Right cardiac atrium (tissue), 5 donors: Measurements from ENCODE around the gene TMEM9B. TPM values are rescaled to one million over a fixed set of nuclear protein-coding genes. Genes with fewer than 3 reads are reported as not detected.
"Not testable (repeated sequence)": the region's sequence is repeated elsewhere in the genome, so short reads cannot be mapped to it uniquely, and the experiment has no call there.

Experiments
- ATAC-seq, 2 donors: fragments of 200-7000 bp; cut with Tn5 transposase; one replicate each; pipeline versions ENCODE4 v1.8.0 to v1.9.1; 2020; ENCODE audit warnings: moderate library complexity in 2 of 2, mild to moderate bottlenecking in 1 of 2
- DNase-seq, 3 donors: peaks; one replicate each; pipeline ENCODE4 v3.0.0-alpha.2; 2020
- H3K27ac ChIP-seq: one replicate; pipeline ENCODE4 v1.5.1; 2013; ENCODE audit warnings: mild to moderate bottlenecking, low read length, control low read depth, moderate library complexity
- H3K27me3 ChIP-seq: one replicate; pipeline ENCODE4 v1.6.1; 2013; ENCODE audit not compliant: control insufficient read depth, insufficient read depth
- H3K4me1 ChIP-seq: one replicate; pipeline ENCODE4 v1.6.1; 2013; ENCODE audit warnings: low read length; ENCODE audit not compliant: control insufficient read depth, insufficient read depth
- H3K4me3 ChIP-seq: one replicate; pipeline ENCODE4 v1.5.1; 2013; ENCODE audit warnings: low read length, control low read depth
- H3K9me3 ChIP-seq: one replicate; pipeline ENCODE4 v1.6.1; 2013; ENCODE audit warnings: low read length; ENCODE audit not compliant: control insufficient read depth
- WGBS: extraction: QIAGEN DNeasy Blood & Tissue Kit; methylation state at CpG from one replicate; pipeline ENCODE4 v1.1.7; 2013; 5-methylcytosine and 5-hydroxymethylcytosine counted together
- intact Hi-C, 4 donors: fragments of 100-400 bp; cut with DNase I; formaldehyde crosslinking; loops; one replicate each; pipeline versions ENCODE4 v1.11.0 to v1.14.0; 2022 to 2023
- polyA plus RNA-seq: library from polyadenylated mRNA; stranded (reverse); fragments of 200-250 nt; gene quantifications from one replicate; pipeline ENCODE4 v1.2.3, GENCODE V29; 2013
- total RNA-seq, 4 donors: library from RNA; stranded (reverse); fragmentation: NEBNext Ultra II Directional; extraction: Animal tissue kit (Norgen Biotek cat#: 25700); gene quantifications; one replicate each; pipeline ENCODE4 v1.2.1, GENCODE V29; 2021
- donor health status: healthy with polysubstance abuse.
- donor health status: DM: no; HTN: yes; CAD: no.
- donor health status: DM: no; HTN: no; CAD: no.
- donor health status: DM: no; HTN: yes; CAD: no; lungs with severe emphysema.
- donor health status: DM: yes; HTN: yes; CAD: no.

Gene TMEM9B
- total and polyA plus RNA-seq, 5 donors: 37.2 to 56.8 (median 41.5) TPM

DNA sequence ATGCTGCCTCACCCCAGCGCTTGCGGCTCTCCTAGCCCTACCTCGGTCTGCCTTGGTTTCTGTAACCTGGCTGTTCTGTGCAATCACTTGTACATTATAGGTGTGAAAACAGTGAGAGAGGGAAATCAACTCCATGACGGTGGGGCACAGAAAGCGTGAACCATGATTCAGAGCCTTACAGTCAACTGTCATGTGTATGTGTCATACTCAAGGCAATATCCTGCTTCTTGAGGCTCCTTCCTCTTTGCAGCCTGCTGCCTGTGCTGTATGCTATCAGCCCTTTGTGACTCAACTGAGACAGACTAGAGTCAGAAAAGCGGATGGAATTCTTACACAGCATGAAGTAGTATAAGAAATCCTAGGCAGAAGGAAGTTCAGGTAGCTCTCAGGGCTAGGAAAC lies 37.5 kb upstream of the TMEM9B start:
- intact Hi-C loops: no loop called here
- no peak overlapping the region for H3K27ac ChIP-seq
- WGBS: 73% methylated on average over 6 of the region's 6 CpGs
- peak; percentile 26 to 40 for ATAC-seq
- H3K27me3 ChIP-seq: no peaks in the 10 kb centered on the region
- no peak for DNase-seq
- no peak overlapping the region for H3K4me3 ChIP-seq
- no peaks in the 10 kb centered on the region for H3K9me3 ChIP-seq
- H3K4me1 ChIP-seq: peaks cover 4% of the 10 kb centered on the region

DNA sequence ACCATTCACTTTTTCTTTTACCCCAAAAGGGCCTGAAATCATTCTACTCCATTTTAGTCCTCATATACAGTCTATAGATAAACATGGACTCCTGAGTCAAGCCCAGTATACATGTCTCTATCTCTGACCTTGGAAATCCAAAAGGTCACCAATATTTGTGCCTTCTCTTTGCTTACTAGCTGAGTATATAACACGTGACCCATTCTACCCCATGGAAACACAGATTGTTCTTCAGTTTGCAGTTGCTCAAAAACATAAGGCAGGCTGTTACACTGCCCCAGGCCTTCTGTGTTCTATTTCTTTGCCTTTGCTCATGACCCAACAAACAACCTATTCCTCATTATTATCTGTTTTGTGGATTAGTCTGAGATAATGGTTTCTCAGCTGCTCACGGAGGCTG lies 33.8 kb upstream of the TMEM9B start:
- ATAC-seq: no peak
- WGBS: 89% methylated on average over 2 of the region's 2 CpGs
- intact Hi-C loops: no loop called here

DNA sequence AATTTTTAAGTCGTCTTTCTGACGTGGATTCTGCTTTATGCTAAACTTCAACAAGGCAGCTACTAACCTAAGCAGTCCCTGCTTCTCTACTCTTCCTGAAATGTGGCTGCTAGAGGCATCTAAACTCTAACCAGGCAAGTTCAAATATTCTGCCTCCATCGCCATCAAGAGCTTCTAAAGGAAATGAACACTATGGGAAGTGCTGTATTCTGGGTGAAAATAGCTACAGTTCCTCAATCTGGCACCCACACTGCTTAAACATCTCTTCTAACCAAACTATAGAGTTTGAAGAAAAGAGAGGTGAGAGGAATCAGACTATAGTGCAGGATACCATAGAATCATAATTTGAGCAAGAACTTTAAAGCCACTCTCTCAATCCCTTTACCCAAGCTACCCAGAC lies 33.2 kb upstream of the TMEM9B start:
- no peak overlapping the region for H3K4me3 ChIP-seq
- no peaks in the 10 kb centered on the region for H3K27me3 ChIP-seq

More for the DNA sequence above, 33.8 kb upstream of the TMEM9B start:
- Histone ChIP-seq H3K4me3 (no peak overlapping the region), H3K27ac (no peak overlapping the region), H3K4me1 (peaks cover under 1% of the 10 kb centered on the region), H3K27me3 (no peaks in the 10 kb centered on the region), H3K9me3 (no peaks in the 10 kb centered on the region)
- no peak for DNase-seq

GRCh38 chr11:8989453-8989852 lies 25.2 kb upstream of the TMEM9B start:
- DNase-seq: no peak
- H3K27ac ChIP-seq: no peak overlapping the region
- H3K4me1 ChIP-seq: no peaks in the 10 kb centered on the region
- H3K4me3 ChIP-seq: no peak overlapping the region
- 68% methylated on average over 1 of the region's 1 CpG for WGBS
- intact Hi-C loops: no loop called here
- H3K27me3 ChIP-seq: no peaks in the 10 kb centered on the region
- no peaks in the 10 kb centered on the region for H3K9me3 ChIP-seq
- no peak for ATAC-seq

More for the DNA sequence above, 33.2 kb upstream of the TMEM9B start:
- ATAC-seq: no peak
- intact Hi-C loops: no loop called here
- WGBS: 80% methylated on average over 3 of the region's 3 CpGs
- Histone ChIP-seq H3K4me1 (no peaks in the 10 kb centered on the region), H3K9me3 (no peaks in the 10 kb centered on the region), H3K27ac (no peak overlapping the region)
- DNase-seq: no peak

GRCh38 chr11:8988329-8989234 lies 24.3 kb upstream of the TMEM9B start:
- ATAC-seq: no peak
- H3K4me3 ChIP-seq: no peak overlapping the region
- intact Hi-C loops: no loop called here
- no peaks in the 10 kb centered on the region for H3K4me1 ChIP-seq
- no peaks in the 10 kb centered on the region for H3K9me3 ChIP-seq
- 84% methylated on average over 3 of the region's 3 CpGs for WGBS
- DNase-seq: no peak
- H3K27ac ChIP-seq: no peak overlapping the region
- no peaks in the 10 kb centered on the region for H3K27me3 ChIP-seq

DNA sequence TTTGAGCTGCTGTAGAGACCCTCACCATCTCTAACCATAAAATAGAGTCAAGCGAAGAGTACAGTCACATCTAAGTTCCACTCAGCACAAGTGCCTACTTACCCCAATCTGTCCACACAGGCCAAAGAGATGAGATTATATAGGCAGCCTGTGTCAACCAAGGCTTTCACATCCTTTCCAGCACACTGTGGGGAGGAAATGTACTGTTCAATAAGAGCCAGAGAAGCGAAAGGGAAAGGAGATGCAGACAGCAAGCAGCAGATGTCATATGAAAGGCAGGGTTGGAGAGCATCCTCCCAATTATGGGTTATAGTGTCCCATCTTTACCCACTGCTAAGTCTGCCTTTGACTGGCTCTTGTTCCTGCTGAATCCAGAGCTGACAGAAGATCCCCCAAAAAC lies 23.2 kb upstream of the TMEM9B start:
- H3K27me3 ChIP-seq: no peaks in the 10 kb centered on the region
- no peaks in the 10 kb centered on the region for H3K4me1 ChIP-seq
- intact Hi-C loops: no loop called here
- ATAC-seq (no peak), DNase-seq (no peak)
- no peak overlapping the region for H3K4me3 ChIP-seq
- 89% methylated on average over 2 of the region's 2 CpGs for WGBS
- H3K27ac ChIP-seq: no peak overlapping the region
- H3K9me3 ChIP-seq: no peaks in the 10 kb centered on the region

GRCh38 chr11:8986772-8987171 lies 22.5 kb upstream of the TMEM9B start:
- intact Hi-C loops, DNase-seq, H3K9me3 ChIP-seq, H3K4me1 ChIP-seq, H3K27ac ChIP-seq, H3K27me3 ChIP-seq, ATAC-seq, H3K4me3 ChIP-seq: not testable (repeated sequence)
- WGBS: 98% methylated on average over 6 of the region's 6 CpGs

- no peaks in the 10 kb centered on the region for H3K4me1 ChIP-seq
- 93% methylated on average over 5 of the region's 5 CpGs for WGBS
- H3K27ac ChIP-seq: no peak overlapping the region
- H3K4me3 ChIP-seq: no peak overlapping the region
- H3K9me3 ChIP-seq: no peaks in the 10 kb centered on the region
- no peak for ATAC-seq
- H3K27me3 ChIP-seq: no peaks in the 10 kb centered on the region
- intact Hi-C loops: no loop called here
- no peak for DNase-seq
Observed at GRCh38 chr11:8985462-8985861, 21.2 kb upstream of the TMEM9B start.

DNA sequence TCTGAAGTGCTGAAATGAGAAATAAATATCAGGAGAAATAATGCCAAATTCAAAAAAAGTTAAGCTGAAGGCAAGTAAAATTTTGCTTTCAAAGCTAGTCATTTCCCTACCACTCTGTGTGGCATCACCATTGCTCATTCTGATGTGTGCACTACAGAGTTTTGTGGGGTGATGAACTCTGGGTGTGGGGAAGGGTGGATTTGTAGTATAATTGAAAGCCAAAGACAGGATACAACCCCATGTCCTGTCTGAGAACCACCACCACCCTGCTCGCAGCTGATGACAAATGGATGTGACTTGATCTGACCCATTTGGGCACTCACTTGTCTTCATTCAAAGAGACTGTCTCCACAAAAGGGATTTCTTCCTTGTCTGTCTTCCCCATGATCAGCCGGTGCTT lies 19.3 kb upstream of the TMEM9B start:
- 82% methylated on average over 2 of the region's 2 CpGs for WGBS
- ATAC-seq (no peak), DNase-seq (no peak)
- Histone ChIP-seq H3K4me1 (no peaks in the 10 kb centered on the region), H3K4me3 (no peak overlapping the region), H3K27ac (no peak overlapping the region), H3K27me3 (no peaks in the 10 kb centered on the region), H3K9me3 (no peaks in the 10 kb centered on the region)
- intact Hi-C loops: no loop called here

DNA sequence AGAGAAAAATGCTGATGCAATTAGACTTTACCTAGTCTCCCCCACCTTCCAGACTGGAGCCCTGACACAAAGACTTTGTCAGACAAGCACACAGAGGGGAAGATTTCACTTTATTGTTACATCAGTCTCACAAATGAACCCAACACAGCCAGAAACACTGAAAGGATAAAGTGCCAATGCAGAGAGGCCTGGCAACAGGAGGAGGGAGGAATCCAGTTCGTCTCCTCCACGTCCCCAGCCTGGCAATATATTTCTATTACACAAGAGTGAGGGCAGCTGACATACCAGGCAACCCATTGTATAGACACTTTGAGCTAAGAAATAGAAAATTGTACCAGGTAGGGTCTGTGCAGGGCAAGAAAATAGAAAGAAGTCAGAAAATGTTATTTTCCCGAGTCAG lies 16.2 kb upstream of the TMEM9B start:
- no peak for DNase-seq
- Histone ChIP-seq H3K4me3 (no peak overlapping the region), H3K27ac (no peak overlapping the region), H3K4me1 (no peaks in the 10 kb centered on the region), H3K9me3 (no peaks in the 10 kb centered on the region), H3K27me3 (no peaks in the 10 kb centered on the region)
- whole genome bisulfite sequencing: 75% methylated on average over 3 of the region's 3 CpGs
- intact Hi-C loops: no loop called here
- ATAC-seq: no peak

DNA sequence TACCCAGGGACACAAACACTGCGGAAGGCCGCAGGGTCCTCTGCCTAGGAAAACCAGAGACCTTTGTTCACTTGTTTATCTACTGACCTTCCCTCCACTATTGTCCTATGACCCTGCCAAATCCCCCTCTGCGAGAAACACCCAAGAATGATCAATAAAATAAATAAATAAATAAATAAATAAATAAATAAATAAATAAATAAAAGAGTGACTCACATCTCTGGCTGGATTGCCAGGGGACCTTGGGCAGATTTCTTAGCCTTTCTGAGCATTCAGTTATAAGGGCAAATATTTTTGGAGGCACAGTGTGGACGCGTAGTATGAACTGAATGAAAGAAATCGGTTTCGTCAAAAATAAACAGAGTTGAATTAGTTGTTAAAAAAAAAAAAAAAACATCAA lies 15.1 kb upstream of the TMEM9B start:
- H3K27me3 ChIP-seq, DNase-seq, H3K4me3 ChIP-seq, H3K27ac ChIP-seq, intact Hi-C loops, H3K9me3 ChIP-seq, ATAC-seq, H3K4me1 ChIP-seq: not testable (repeated sequence)
- WGBS: 96% methylated on average over 5 of the region's 7 CpGs
